K562 (cell line): ENCODE measurements around the gene NIPBL. TPM values are rescaled to one million over a fixed set of nuclear protein-coding genes. Genes with fewer than 3 reads are reported as not detected.
A peak's percentile ranks its signal among the peaks of the same experiment; 100 is the strongest.

Experiments
- ATAC-seq: fragments of 200-7000 bp; cut with Tn5 transposase; 3 replicates; pipeline ENCODE4 v1.9.1; 2020; ENCODE audit warnings: moderate library complexity
- BruUV-seq: library from RNA; stranded (reverse); fragments of 400-500 nt; replicated peaks from 2 replicates; lab custom pipeline; 2021; lab: Mats Ljungman, UMichigan
- CTCF ChIA-PET: fragments of 300-600 bp; formaldehyde crosslinking; extraction: SDS; loops from one replicate; lab custom pipeline; 2021; ENCODE audit warnings: low intra/inter-chr PET ratio; lab: Yijun Ruan, JAX
- POLR2A ChIA-PET: fragments of 300-600, 350-650 bp; sonication (Branson Sonifier 250); formaldehyde crosslinking; extraction: SDS; loops from one replicate; lab custom pipeline; 2021; ENCODE audit warnings: antibody characterized with exemption, inconsistent platforms; lab: Yijun Ruan, JAX
- DNase-seq, 4 experiments: peaks; one replicate each; pipeline versions ENCODE4 v3.0.0 to v3.0.0-alpha.2; 2011 to 2018; ENCODE audit warnings: low spot score in 3 of 4, mixed read lengths in 3 of 4; ENCODE audit errors: extremely low read depth in 1 of 4
- FAIRE-seq: peaks from 2 replicates; lab custom pipeline; 2011; peaks lifted over from hg19 to GRCh38; lab: Jason Lieb, UNC
- H2AFZ ChIP-seq: 2 replicates; pipeline ENCODE4 v1.6.0; 2011; ENCODE audit warnings: low read depth, low read length, control low read depth, inconsistent platforms
- H3K27ac ChIP-seq: fragments of 200-600 bp; 3 replicates; pipeline ENCODE4 v1.8.0; 2011; ENCODE audit warnings: low read depth, mild to moderate bottlenecking, control low read depth, inconsistent platforms, low read length, moderate library complexity, mixed read lengths; ENCODE audit errors: extremely low read depth
- H3K27me3 ChIP-seq, 2 experiments: fragments of 300-600 bp in 1 of 2; 2 replicates in 1 of 2; 3 replicates in 1 of 2; pipeline versions ENCODE4 v1.6.0 to v1.8.0; 2011; ENCODE audit warnings: inconsistent platforms in 2 of 2, low read length in 2 of 2, mild to moderate bottlenecking in 1 of 2, mixed read lengths in 1 of 2, moderate library complexity in 1 of 2; ENCODE audit not compliant: control insufficient read depth in 2 of 2, insufficient read depth in 2 of 2
- H3K36me3 ChIP-seq: fragments of 300-600 bp; 3 replicates; pipeline ENCODE4 v1.8.0; 2011; ENCODE audit warnings: mild to moderate bottlenecking, low read length, inconsistent platforms; ENCODE audit not compliant: control insufficient read depth, insufficient read depth
- H3K4me1 ChIP-seq, 2 experiments: fragments of 200-600 bp in 1 of 2; replicated peaks in 1 of 2; 2 replicates in 1 of 2; 3 replicates in 1 of 2; pipeline versions ENCODE4 v1.5.1 to v1.8.0; 2011; ENCODE audit warnings: inconsistent platforms in 2 of 2, low read length in 2 of 2, mild to moderate bottlenecking in 1 of 2, mixed read lengths in 1 of 2, moderate library complexity in 1 of 2; ENCODE audit not compliant: control insufficient read depth in 2 of 2, insufficient read depth in 2 of 2
- H3K4me2 ChIP-seq: 2 replicates; pipeline ENCODE4 v1.6.1; 2011; ENCODE audit warnings: low read length, control low read depth, inconsistent platforms, mixed read lengths; ENCODE audit not compliant: insufficient read depth
- H3K4me3 ChIP-seq: fragments of 200-600 bp; sonication (generic), shearing (Covaris generic); 2 replicates; pipeline ENCODE4 v1.5.1; 2016; ENCODE audit warnings: control low read depth, inconsistent platforms
- H3K79me2 ChIP-seq: fragments of 200-600 bp; 3 replicates; pipeline ENCODE4 v1.8.0; 2011; ENCODE audit warnings: low read length, inconsistent platforms; ENCODE audit not compliant: control insufficient read depth, insufficient read depth
- H3K9ac ChIP-seq, 2 experiments: 2 replicates each; pipeline versions ENCODE4 v1.6.0 to v1.6.1; 2011; ENCODE audit warnings: low read depth in 2 of 2, low read length in 2 of 2, control low read depth in 1 of 2, inconsistent platforms in 1 of 2, mild to moderate bottlenecking in 1 of 2, mixed read lengths in 1 of 2; ENCODE audit not compliant: insufficient read depth in 1 of 2
- H3K9me1 ChIP-seq: one replicate; pipeline ENCODE4 v1.6.0; 2011; ENCODE audit warnings: inconsistent platforms, mild to moderate bottlenecking, low read length, moderate library complexity; ENCODE audit not compliant: control insufficient read depth, insufficient read depth
- H3K9me3 ChIP-seq: replicated peaks from 2 replicates; pipeline ENCODE4 v1.5.1; 2011; ENCODE audit warnings: low read depth, low read length, inconsistent platforms; ENCODE audit not compliant: control insufficient read depth, insufficient read depth
- H4K20me1 ChIP-seq: replicated peaks from 2 replicates; pipeline ENCODE4 v1.6.1; 2011; ENCODE audit warnings: low read length, inconsistent platforms, mixed read lengths; ENCODE audit not compliant: control insufficient read depth, insufficient read depth
- BRF2 ChIP-seq: IDR thresholded peaks from 3 replicates; pipeline ENCODE4 v1.6.1; 2011; ENCODE audit warnings: borderline replicate concordance, mild to moderate bottlenecking; ENCODE audit not compliant: insufficient read length, insufficient read depth
- JUND ChIP-seq, 2 experiments: IDR thresholded peaks; 2 replicates in 1 of 2; 3 replicates in 1 of 2; pipeline ENCODE4 v1.6.1; 2011; ENCODE audit warnings: borderline replicate concordance in 2 of 2, low read depth in 2 of 2, low read length in 2 of 2, improper control_type of control experiment in 1 of 2, missing biosample characterization in 1 of 2, missing genetic modification characterization in 1 of 2, missing genetic modification reagents in 1 of 2
- RBM25 ChIP-seq: fragments of 200-400 bp; formaldehyde crosslinking; IDR thresholded peaks from 2 replicates; pipeline ENCODE4 v1.6.1; 2018; ENCODE audit warnings: low read length, low read depth, moderate library complexity; ENCODE audit not compliant: severe bottlenecking
- ZNF280A ChIP-seq: fragments of 450-650 bp; IDR thresholded peaks from 2 replicates; pipeline ENCODE4 v1.6.1; 2018; ENCODE audit warnings: mild to moderate bottlenecking, low read depth; ENCODE audit not compliant: partially characterized antibody
- ZNF347 ChIP-seq: fragments of 450-650 bp; formaldehyde crosslinking; IDR thresholded peaks from 2 replicates; pipeline ENCODE4 v1.4.0; 2020; ENCODE audit warnings: low read depth, mild to moderate bottlenecking, moderate library complexity
- WGBS: fragments of 100-300 bp; shearing (Covaris generic); methylation state at CpG from one replicate; pipeline ENCODE4 v1.1.6; 2016; ENCODE audit warnings: low coverage, mixed read lengths; ENCODE audit not compliant: insufficient coverage; ENCODE audit errors: missing lambda C conversion rate; 5-methylcytosine and 5-hydroxymethylcytosine counted together
- in situ Hi-C: fragments of 300-500 bp; cut with MboI; formaldehyde crosslinking; loops from 4 replicates; pipeline ENCODE4 v1.15.0; 2018; ENCODE audit warnings: inconsistent platforms, mixed read lengths
- intact Hi-C: fragments of 100-400 bp; cut with micrococcal nuclease; formaldehyde crosslinking; loops from 2 replicates; pipeline ENCODE4 v1.14.2; 2022
- polyA plus RNA-seq, 8 experiments: library from polyadenylated mRNA; depleted of rRNA in 4 of 8; stranded (reverse) in 5 of 8; unstranded in 3 of 8; fragments of >200 nt; fragmentation: Nextera tagmentation in 2 of 8; fragmentation: Illumina TruSeq in 1 of 8; extraction: Ambion mirVana in 2 of 8; extraction: Trizol in 1 of 8; gene quantifications; 2 replicates each; pipeline versions ENCODE4 v1.2.1 to v1.2.3, GENCODE V29; 2011 to 2014; ENCODE audit warnings: inconsistent platforms in 1 of 8, missing spikeins in 1 of 8
- total RNA-seq, 7 experiments: library from RNA; depleted of rRNA in 6 of 7; stranded (reverse); fragments of >200 nt in 6 of 7; fragmentation: Illumina TruSeq in 2 of 7; extraction: Trizol in 2 of 7; gene quantifications; 2 replicates each; pipeline versions ENCODE4 v1.2.1 to v1.2.3, GENCODE V29; 2011 to 2021; ENCODE audit warnings: low replicate concordance in 1 of 7
- TF ChIP-seq, protein P1 (sequence below), 2 experiments: fragments of 450-650 bp in 1 of 2; sonication (generic) in 1 of 2; formaldehyde crosslinking in 1 of 2; IDR thresholded peaks in 1 of 2; conservative IDR thresholded peaks in 1 of 2; 2 replicates each; pipeline versions ENCODE4 v1.6.1 to v1.8.1; 2016 to 2023; ENCODE audit warnings: mild to moderate bottlenecking in 2 of 2, moderate library complexity in 2 of 2, inconsistent platforms in 1 of 2, missing genetic modification reagents in 1 of 2

Gene NIPBL
- total and polyA plus RNA-seq, 9 of the 15 experiments (the other 6 are each of a cell fraction or from before 2014, with no cell fraction given) = 12.9 to 56.7 (median 38.9) TPM

DNA sequence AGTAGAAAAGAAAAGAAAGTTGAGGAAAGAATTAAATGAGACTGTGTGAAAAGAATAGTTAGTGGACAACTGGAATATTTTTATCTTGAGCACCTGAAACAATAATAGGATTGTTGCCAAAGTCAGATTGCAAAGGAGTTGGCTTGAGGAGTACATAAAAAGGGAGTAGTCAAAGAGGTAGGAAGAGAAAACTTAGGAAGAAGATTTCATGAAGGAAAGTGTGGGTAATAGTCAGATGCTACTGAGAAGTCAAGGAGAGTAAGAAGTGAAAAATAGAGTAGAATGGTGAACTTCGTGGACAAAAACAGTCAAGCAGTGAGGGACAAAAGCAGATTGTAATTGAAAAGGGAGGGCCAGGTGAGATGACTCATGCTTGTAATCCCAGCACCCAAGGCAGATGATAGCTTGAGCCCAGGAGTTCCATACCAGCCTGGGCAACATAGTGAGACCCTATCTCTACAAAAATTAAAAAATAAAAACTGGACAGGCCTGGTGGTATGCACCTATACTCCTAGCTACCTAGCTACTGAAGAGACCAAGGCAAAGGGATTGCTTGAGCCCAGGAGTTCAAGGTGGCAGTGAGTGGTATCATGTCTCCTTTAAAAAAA is 178.9 kb downstream of the NIPBL start:
- Histone ChIP-seq H3K36me3 (peaks cover 71% of the 10 kb centered on the region), H3K4me3 (no peak overlapping the region), H3K9me1 (no peaks in the 10 kb centered on the region), H4K20me1 (no peaks in the 10 kb centered on the region), H2AFZ (no peak overlapping the region), H3K27me3 (no peaks in the 10 kb centered on the region), H3K4me2 (no peak overlapping the region), H3K79me2 (no peaks in the 10 kb centered on the region), H3K27ac (no peak overlapping the region), H3K9ac (no peak overlapping the region), H3K9me3 (no peaks in the 10 kb centered on the region), H3K4me1 (no peaks in the 10 kb centered on the region)
- WGBS = 54% methylated on average over 1 of the region's 1 CpG
- POLR2A ChIA-PET = interaction anchor here (1.2 kb wide), 1 partner anchor 12 kb away, joined by 3 read pairs; no protein-coding TSS in a partner anchor
- CTCF ChIA-PET = interaction anchor here (0.6 kb wide), 1 partner anchor 98 kb away, joined by 3 read pairs; no protein-coding TSS in a partner anchor
- intact Hi-C loops = no loop called here
- ATAC-seq (peak; percentile 47; the same call in 2 of the 3 replicates), FAIRE-seq (no peak), DNase-seq (no peak)
- TF ChIP-seq RBM25 (peak; percentile 10), JUND (IDR thresholded peaks at IDR 0.05; ENCODE audit: borderline replicate concordance, low read depth, low read length) (0 out of 2 replicates have a peak, but pooled peaks have one; percentile 13), JUND (tag; IDR thresholded peaks at IDR 0.05; ENCODE audit: borderline replicate concordance, low read depth, low read length) (no peak; the same call in 2 of the 3 replicates), BRF2 (no peak), ZNF347 (CRISPR knock-in tag) (no peak), ZNF280A (no peak)
- TF ChIP-seq, protein P1, sequence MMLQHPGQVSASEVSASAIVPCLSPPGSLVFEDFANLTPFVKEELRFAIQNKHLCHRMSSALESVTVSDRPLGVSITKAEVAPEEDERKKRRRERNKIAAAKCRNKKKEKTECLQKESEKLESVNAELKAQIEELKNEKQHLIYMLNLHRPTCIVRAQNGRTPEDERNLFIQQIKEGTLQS (IDR thresholded peaks at IDR 0.05) = peak; percentile 25; the same call in 1 of the 2 replicates
- TF ChIP-seq, protein P1 (CRISPR knock-in tag; conservative IDR thresholded peaks at IDR 0.05) = no peak
- no TSS peak for BruUV-seq
- in situ Hi-C loops = no loop called here
